H9 (cell line): Measurements from ENCODE around the gene RBMS3. TPM values are rescaled to one million over a fixed set of nuclear protein-coding genes. Genes with fewer than 3 reads are reported as not detected.

ENCODE experiments used
- DNase-seq: peaks from one replicate; pipeline ENCODE4 v3.0.0-alpha.2; 2017
- H2AFZ ChIP-seq: one replicate; pipeline ENCODE4 v1.6.1; 2013; ENCODE audit warnings: mild to moderate bottlenecking, low read length, control low read depth, moderate library complexity
- H2AK5ac ChIP-seq: 2 replicates; pipeline ENCODE4 v1.6.1; 2013; ENCODE audit warnings: low read length, control low read depth, mixed read lengths; ENCODE audit not compliant: insufficient read length
- H2BK120ac ChIP-seq: one replicate; pipeline ENCODE4 v1.6.1; 2013; ENCODE audit warnings: low read depth, mild to moderate bottlenecking, low read length, control low read depth, inconsistent platforms; ENCODE audit not compliant: poor library complexity, severe bottlenecking
- H2BK12ac ChIP-seq: 2 replicates; pipeline ENCODE4 v1.6.1; 2013; ENCODE audit warnings: low read length, control low read depth, mixed read lengths, low read depth; ENCODE audit not compliant: insufficient read length
- H2BK15ac ChIP-seq: 2 replicates; pipeline ENCODE4 v1.6.1; 2013; ENCODE audit warnings: low read depth, low read length, control low read depth
- H2BK20ac ChIP-seq: one replicate; pipeline ENCODE4 v1.6.1; 2013; ENCODE audit warnings: low read depth, mild to moderate bottlenecking, low read length, control low read depth, inconsistent platforms; ENCODE audit not compliant: poor library complexity, severe bottlenecking
- H2BK5ac ChIP-seq: 2 replicates; pipeline ENCODE4 v1.6.1; 2013; ENCODE audit warnings: low read length, control low read depth, mixed read lengths; ENCODE audit not compliant: insufficient read length
- H3K14ac ChIP-seq: 2 replicates; pipeline ENCODE4 v1.6.1; 2013; ENCODE audit warnings: low read length, control low read depth; ENCODE audit not compliant: insufficient read depth
- H3K18ac ChIP-seq: 2 replicates; pipeline ENCODE4 v1.6.1; 2013; ENCODE audit warnings: low read depth, mild to moderate bottlenecking, mixed read lengths, low read length, control low read depth; ENCODE audit not compliant: insufficient read length
- H3K23ac ChIP-seq: 2 replicates; pipeline ENCODE4 v1.6.1; 2013; ENCODE audit warnings: low read length, control low read depth, mixed read lengths, low read depth; ENCODE audit not compliant: insufficient read length
- H3K23me2 ChIP-seq: 2 replicates; pipeline ENCODE4 v1.6.1; 2013; ENCODE audit warnings: low read depth, mild to moderate bottlenecking, mixed read lengths, low read length, control low read depth; ENCODE audit not compliant: insufficient read length, poor library complexity, severe bottlenecking
- H3K27ac ChIP-seq: 2 replicates; pipeline ENCODE4 v1.5.1; 2013; ENCODE audit warnings: low read length, control low read depth, mixed read lengths, low read depth; ENCODE audit not compliant: insufficient read length
- H3K27me3 ChIP-seq: 2 replicates; pipeline ENCODE4 v1.6.1; 2013; ENCODE audit warnings: low read length, control low read depth, inconsistent platforms; ENCODE audit not compliant: insufficient read depth
- H3K4ac ChIP-seq: 2 replicates; pipeline ENCODE4 v1.6.1; 2013; ENCODE audit warnings: low read depth, mild to moderate bottlenecking, control low read depth, inconsistent platforms, low read length, moderate library complexity
- H3K4me1 ChIP-seq: 2 replicates; pipeline ENCODE4 v1.6.1; 2013; ENCODE audit warnings: low read length, control low read depth, inconsistent platforms; ENCODE audit not compliant: insufficient read depth
- H3K4me2 ChIP-seq: 2 replicates; pipeline ENCODE4 v1.6.1; 2013; ENCODE audit warnings: low read length, control low read depth, mixed read lengths; ENCODE audit not compliant: insufficient read length, insufficient read depth
- H3K56ac ChIP-seq: 2 replicates; pipeline ENCODE4 v1.6.1; 2013; ENCODE audit warnings: low read depth, mild to moderate bottlenecking, mixed read lengths, low read length, control low read depth; ENCODE audit not compliant: insufficient read length
- H3K79me1 ChIP-seq: 2 replicates; pipeline ENCODE4 v1.6.1; 2013; ENCODE audit warnings: low read depth, mild to moderate bottlenecking, moderate library complexity, low read length, control low read depth, inconsistent platforms; ENCODE audit not compliant: insufficient read depth, poor library complexity, severe bottlenecking
- H3K79me2 ChIP-seq: 2 replicates; pipeline ENCODE4 v1.6.1; 2013; ENCODE audit warnings: low read length, control low read depth, inconsistent platforms; ENCODE audit not compliant: insufficient read depth
- H3K9ac ChIP-seq: 2 replicates; pipeline ENCODE4 v1.6.1; 2013; ENCODE audit warnings: low read length, control low read depth, mixed read lengths; ENCODE audit not compliant: insufficient read length; ENCODE audit errors: extremely low read depth
- H3K9me3 ChIP-seq: one replicate; pipeline ENCODE4 v1.6.1; 2013; ENCODE audit warnings: low read depth, low read length, inconsistent platforms; ENCODE audit not compliant: control insufficient read depth
- H3T11ph ChIP-seq: one replicate; pipeline ENCODE4 v1.6.1; 2013; ENCODE audit warnings: mild to moderate bottlenecking, low read length, control low read depth, inconsistent platforms
- H4K20me1 ChIP-seq: one replicate; pipeline ENCODE4 v1.6.1; 2013; ENCODE audit not compliant: control insufficient read depth, insufficient read length, insufficient read depth
- H4K5ac ChIP-seq: 2 replicates; pipeline ENCODE4 v1.6.1; 2013; ENCODE audit warnings: low read depth, mild to moderate bottlenecking, mixed read lengths, low read length, control low read depth; ENCODE audit not compliant: insufficient read length
- H4K8ac ChIP-seq: replicated peaks from 2 replicates; pipeline ENCODE4 v1.6.1; 2013; ENCODE audit warnings: low read length, control low read depth, mixed read lengths, low read depth; ENCODE audit not compliant: insufficient read length
- H4K91ac ChIP-seq: 2 replicates; pipeline ENCODE4 v1.6.1; 2013; ENCODE audit warnings: low read depth, mild to moderate bottlenecking, moderate library complexity, mixed read lengths, low read length, control low read depth; ENCODE audit not compliant: insufficient read length
- H3K27ac Mint-ChIP-seq, 3 experiments: 2 replicates in 2 of 3; 3 replicates in 1 of 3; pipeline ENCODE4 v1.8.0; 2020 to 2021; ENCODE audit warnings: mixed read lengths in 3 of 3, mild to moderate bottlenecking in 1 of 3, moderate library complexity in 1 of 3
- H3K27me3 Mint-ChIP-seq: 2 replicates; pipeline ENCODE4 v1.8.0; 2021; ENCODE audit warnings: low read depth, mild to moderate bottlenecking, moderate library complexity, mixed read lengths
- H3K36me3 Mint-ChIP-seq, 3 experiments: 2 replicates in 2 of 3; 3 replicates in 1 of 3; pipeline ENCODE4 v1.8.0; 2020 to 2021; ENCODE audit warnings: low read depth in 3 of 3, mixed read lengths in 3 of 3; ENCODE audit not compliant: insufficient read depth in 1 of 3
- H3K4me1 Mint-ChIP-seq, 2 experiments: 2 replicates each; pipeline ENCODE4 v1.8.0; 2020; ENCODE audit warnings: mixed read lengths in 2 of 2
- H3K4me3 Mint-ChIP-seq, 2 experiments: 2 replicates in 1 of 2; 3 replicates in 1 of 2; pipeline ENCODE4 v1.8.0; 2020 to 2021; ENCODE audit warnings: mild to moderate bottlenecking in 2 of 2, mixed read lengths in 2 of 2, moderate library complexity in 1 of 2
- H3K9me3 Mint-ChIP-seq, 2 experiments: 2 replicates in 1 of 2; 3 replicates in 1 of 2; pipeline ENCODE4 v1.8.0; 2020; ENCODE audit warnings: mild to moderate bottlenecking in 2 of 2, mixed read lengths in 2 of 2, moderate library complexity in 1 of 2
- CTCF ChIP-seq: fragments of 200-600 bp; sonication (generic); conservative IDR thresholded peaks from 3 replicates; pipeline ENCODE4 v1.8.0; 2021; ENCODE audit warnings: antibody characterized with exemption, mild to moderate bottlenecking
- WGBS: extraction: QIAGEN DNeasy Blood & Tissue Kit; methylation state at CpG from one replicate; pipeline ENCODE4 v1.1.7; 2013; ENCODE audit warnings: missing lambda C conversion rate, low lambda C conversion rate, mixed read lengths; ENCODE audit not compliant: insufficient read length; ENCODE audit errors: extremely low coverage; 5-methylcytosine and 5-hydroxymethylcytosine counted together
- total RNA-seq: library from RNA; stranded (reverse); gene quantifications from 2 replicates; pipeline ENCODE4 v1.2.1, GENCODE V29; 2021

Gene RBMS3
- total RNA-seq, 1 experiment from 2014 or later, result 8.1 TPM

- no peak overlapping the region for H2BK15ac ChIP-seq
- peak overlapping the region; percentile 36 for H3K27ac ChIP-seq
- H3K4me1 ChIP-seq, result peaks cover 9% of the 10 kb centered on the region; the same call in 1 of the 2 replicates
- no peak overlapping the region for H4K5ac ChIP-seq
- no peak overlapping the region for H3K9ac ChIP-seq
- H3K18ac ChIP-seq, result no peak overlapping the region
- H3K9me3 ChIP-seq, result no peaks in the 10 kb centered on the region
- no peaks in the 10 kb centered on the region for H3K9me3 Mint-ChIP-seq
- no peak overlapping the region for H2BK12ac ChIP-seq
- H2BK20ac ChIP-seq, result no peak overlapping the region
- peak overlapping the region in 2 of 3 experiments; percentile 4 to 7; a peak in 4 of 7 replicates for H3K27ac Mint-ChIP-seq
- H4K8ac ChIP-seq, result no peak overlapping the region
- H3K4me1 Mint-ChIP-seq, result peaks cover 15 to 27% of the 10 kb centered on the region in 2 experiments
- H3K4me2 ChIP-seq, result no peak overlapping the region
- H3K4me3 Mint-ChIP-seq, result no peak overlapping the region
- H2BK5ac ChIP-seq, result no peak overlapping the region
- H3K27me3 ChIP-seq, result no peaks in the 10 kb centered on the region
- no peaks in the 10 kb centered on the region for H3K79me2 ChIP-seq
- no peaks in the 10 kb centered on the region for H3K36me3 Mint-ChIP-seq
- no CpG with 5 or more reads among the region's 3 CpGs for WGBS
- no peaks in the 10 kb centered on the region for H3K23me2 ChIP-seq
- H3K23ac ChIP-seq, result no peak overlapping the region
- no peak overlapping the region for H4K91ac ChIP-seq
- H3K14ac ChIP-seq, result no peak overlapping the region
- no peak overlapping the region for H3T11ph ChIP-seq
- no peak overlapping the region for H3K4ac ChIP-seq
- H2BK120ac ChIP-seq, result no peak overlapping the region
- H3K27me3 Mint-ChIP-seq, result no peaks in the 10 kb centered on the region
- no peaks in the 10 kb centered on the region for H4K20me1 ChIP-seq
- H2AFZ ChIP-seq, result no peak overlapping the region
- no peak for DNase-seq
- no peak overlapping the region for H3K56ac ChIP-seq
- H2AK5ac ChIP-seq, result no peak overlapping the region
- TF ChIP-seq CTCF, result no peak
- H3K79me1 ChIP-seq, result no peaks in the 10 kb centered on the region
Measured at GRCh38 chr3:29514912-29515311, 234.0 kb downstream of the RBMS3 start.
